Fibroblast of peridontal ligament (primary cell): ENCODE results near the gene PUM2.
"Not testable (repeated sequence)": the region's sequence is repeated elsewhere in the genome, so short reads cannot be mapped to it uniquely, and the experiment has no call there.

Source experiments
- DNase-seq: peaks from one replicate; pipeline ENCODE4 v3.0.0-alpha.2; 2010; ENCODE audit errors: extremely low read depth

The PUM2 gene

DNA sequence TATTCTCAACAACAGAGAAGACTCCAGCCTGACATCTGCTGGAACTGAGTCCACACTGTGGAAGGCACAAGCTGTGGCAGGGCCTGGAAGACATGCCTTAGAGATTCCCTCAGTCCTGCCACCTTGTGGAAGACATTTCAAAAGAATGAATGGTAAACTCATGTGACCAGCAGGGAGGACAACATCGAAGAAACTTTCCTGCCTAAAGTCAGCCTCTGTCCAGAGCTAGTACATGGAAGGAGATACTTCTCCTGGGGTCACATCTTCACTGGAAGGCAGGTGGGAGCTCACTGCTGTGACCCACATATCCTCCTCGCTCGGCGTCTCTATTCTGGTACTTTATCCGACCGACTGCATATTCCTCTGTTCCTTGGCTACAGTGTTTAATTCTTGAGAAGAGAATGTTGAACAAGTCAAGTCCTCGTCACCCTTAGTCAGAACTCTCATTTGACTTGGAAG, 59.5 kb downstream of the PUM2 start:
- peak; percentile 85 for DNase-seq

DNA sequence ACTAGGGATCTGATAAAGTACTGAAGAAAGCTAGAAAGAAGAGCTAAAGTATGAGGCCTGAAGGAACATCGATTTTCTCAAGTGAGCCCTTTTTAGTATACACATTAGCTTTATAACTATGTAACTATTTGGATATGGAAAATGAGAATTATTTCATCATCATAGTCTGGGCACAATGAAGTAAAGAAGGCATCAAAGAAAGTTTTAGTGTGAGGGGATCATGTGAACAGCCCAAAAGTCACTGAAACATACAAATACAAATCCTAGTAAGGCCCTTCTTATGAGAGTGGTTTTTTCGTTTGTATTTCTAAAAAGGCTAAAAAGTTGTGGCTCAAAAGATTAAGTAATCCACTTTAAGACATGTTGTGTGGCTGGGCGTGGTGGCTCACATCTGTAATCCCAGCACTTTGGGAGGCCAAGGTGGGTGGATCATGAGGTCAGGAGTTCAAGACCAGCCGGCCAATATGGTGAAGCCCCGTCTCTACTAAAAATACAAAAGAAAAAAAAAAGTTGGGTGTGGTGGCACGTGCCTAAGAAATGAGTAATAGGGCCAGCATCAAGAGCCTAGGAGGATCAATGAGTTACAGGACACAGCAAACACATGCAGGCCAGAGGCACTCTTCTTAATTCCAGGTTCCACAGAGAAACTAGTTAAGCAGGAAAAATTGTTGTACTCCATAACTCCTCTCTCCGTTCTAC, 61.9 kb downstream of the PUM2 start:
- DNase-seq = peak; percentile 49

DNA sequence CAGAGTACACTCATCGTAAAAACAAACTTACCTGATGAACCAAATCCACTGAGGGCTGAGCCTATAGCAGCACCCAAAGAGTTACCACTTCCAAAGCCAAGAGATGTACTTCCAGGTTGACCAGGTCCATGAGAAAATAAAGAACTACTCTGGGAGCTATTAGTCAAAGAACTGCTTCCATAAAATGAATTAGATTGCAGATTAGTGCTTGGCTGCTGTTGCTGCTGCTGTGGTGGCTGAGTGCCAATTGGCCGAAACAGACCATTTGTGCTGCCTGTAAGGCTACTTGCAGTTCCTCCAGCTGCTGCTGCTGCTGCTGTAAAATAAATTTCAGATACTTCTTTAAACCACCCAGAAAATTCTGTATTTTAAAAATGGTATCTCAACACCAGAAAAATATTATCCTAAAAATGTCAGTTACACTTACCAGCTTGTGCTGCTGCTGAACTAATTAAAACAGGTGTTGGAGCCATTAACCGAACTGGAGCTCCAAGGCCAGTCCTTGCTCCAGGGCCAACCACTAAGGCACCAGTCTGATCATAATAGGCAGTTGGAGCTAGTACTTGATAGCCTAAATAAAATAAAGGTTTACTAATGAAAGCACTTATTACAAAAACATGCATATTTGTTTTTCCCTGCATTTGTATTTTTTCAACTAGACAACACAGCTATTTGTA, 67.6 kb downstream of the PUM2 start:
- peak; percentile 44 for DNase-seq

DNA sequence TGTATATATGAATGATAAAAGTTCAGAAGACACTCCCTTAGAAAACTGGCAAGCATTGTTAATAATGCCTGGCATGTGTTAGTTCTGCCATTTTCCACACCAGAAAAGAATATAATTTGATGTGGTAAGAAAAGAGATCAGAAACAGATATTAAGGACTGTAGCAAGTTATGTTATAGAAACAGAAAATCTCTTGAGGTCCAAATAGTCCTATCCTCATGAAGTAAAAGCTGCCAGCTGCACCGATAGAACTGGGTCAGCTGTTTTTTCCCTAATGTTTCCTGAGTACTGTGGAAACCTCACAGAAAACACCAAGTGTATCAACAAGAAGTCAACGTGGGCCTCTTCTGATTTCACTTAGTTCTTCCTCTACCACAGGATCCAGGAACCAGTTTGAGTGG, 68.8 kb downstream of the PUM2 start:
- DNase-seq = no peak

DNA sequence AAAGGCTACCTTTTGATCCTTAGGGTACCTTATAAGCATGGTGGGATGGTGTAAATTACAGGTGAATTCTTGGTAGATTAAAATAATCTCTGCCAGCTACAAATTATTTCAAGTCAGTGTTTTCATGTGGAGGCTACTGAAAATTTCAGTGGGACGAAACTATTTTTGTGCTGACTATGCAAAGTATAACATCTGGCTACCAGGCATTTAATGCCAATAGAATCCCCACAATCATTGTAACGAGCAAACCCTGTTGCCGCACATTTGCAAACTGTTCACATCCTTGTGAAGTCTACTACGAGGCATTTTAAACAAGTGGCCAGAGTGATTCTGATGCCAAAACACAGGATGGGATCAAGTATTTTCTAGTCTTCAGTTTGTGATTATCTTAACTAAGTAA, 77.6 kb downstream of the PUM2 start:
- no peak for DNase-seq

DNA sequence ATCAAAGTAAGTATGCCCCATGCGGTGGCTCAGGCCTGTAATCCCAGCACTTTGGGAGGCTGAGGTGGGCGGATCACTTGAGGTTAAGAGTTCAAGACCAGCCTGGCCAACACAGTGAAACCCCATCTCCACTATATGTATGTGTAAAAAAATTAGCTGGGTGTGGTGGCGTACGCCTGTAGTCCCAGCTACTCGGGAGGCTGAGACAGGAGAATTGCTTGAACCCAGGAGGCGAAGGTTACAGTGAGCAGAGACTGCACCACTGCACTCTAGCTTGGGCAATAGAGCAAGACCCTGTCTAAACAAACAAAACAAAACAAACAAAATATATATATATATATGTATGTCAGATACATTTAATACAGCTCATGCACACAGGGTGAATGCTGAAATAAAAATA, 82.3 kb downstream of the PUM2 start:
- DNase-seq = not testable (repeated sequence)

DNA sequence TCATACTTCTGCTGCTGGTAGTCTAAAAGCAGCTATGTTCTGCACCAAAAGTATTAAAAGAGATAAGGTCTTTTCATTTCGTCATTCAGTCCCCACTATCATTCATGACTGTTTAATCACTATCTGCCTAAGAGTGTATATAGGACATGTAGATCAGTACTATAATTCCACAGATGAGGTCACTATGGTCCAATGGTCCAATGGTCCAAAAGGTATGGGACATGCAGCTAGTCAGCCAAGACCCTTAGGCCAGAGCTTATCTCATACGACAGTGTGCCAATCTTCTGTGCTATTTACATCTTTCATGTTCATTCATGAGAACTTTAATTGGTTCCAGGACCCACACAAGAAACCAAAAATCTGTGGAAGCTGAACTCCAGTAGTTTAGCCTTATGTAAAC, 83.1 kb downstream of the PUM2 start:
- DNase-seq = no peak

DNA sequence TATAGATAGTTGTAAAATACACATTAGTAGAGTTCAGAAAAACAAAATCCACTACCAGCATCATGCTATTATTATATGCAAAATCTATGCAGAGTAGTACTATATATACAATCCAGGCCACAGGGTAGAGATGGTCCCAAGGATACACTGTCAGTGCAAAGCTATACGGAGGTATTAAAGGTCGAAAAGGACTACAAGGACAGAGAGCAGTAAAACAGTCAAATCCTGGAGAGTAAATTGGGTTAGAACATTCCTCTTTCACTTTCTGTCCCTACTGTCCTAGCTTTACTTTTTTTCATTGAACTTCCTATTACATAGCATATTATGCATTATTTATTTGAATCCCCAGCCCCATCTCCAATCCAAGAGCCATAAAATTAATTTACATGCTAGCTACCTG, 86.0 kb downstream of the PUM2 start:
- DNase-seq = no peak

DNA sequence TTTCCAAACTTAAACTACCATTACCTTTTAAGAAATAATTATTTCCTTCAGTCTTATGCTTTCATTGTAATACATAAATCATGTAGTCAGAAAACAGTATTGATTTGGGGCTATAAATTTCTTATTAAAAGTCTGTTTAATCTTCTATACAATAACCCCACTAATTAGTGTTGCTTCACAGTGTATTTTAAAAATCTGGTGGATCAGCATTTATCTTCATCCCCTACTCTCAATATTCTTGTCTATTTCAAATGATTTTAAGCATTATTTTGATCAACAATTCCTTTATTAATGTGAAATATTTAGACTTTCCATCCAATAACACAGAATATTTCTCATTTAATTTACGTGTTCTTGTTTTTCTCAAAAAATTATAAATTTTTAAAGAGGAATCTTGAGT, 93.2 kb downstream of the PUM2 start:
- DNase-seq = no peak

DNA sequence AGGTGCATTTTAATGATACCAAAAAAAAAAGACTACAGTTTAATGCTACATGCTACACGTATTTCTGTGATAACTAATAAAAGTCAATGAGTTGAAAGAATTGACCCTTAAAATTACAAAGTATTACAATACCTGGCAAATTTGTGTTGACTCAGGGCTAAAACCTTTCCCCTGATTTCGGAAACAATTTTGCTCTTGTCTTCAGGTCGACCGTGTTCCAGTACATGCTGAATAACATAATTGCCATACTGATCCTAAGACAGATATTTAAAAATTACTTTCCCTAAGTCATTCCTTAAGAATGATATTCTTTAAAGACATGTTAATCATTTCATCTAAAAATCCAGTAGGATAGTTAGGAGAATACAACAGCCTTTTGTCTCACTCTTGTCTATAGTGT, 95.9 kb downstream of the PUM2 start:
- DNase-seq = no peak

DNA sequence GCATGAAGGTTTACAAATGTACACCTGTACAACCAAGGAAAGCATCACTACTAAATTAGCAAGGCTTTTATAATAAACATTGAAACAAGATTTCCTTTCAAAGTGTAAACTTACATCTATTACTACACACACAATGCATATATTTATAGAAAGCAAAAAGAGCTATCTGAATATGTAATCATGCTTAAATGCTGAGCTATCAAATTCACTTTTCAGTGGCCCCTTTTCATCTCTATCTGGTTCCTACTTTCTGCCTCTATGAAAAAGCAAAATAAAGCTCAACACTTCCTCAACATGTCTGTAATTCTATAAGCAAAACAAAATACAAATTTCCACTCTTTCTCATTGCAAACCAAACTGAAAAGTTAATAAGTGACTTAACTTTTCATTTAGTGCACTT, 100.2 kb downstream of the PUM2 start:
- no peak for DNase-seq

DNA sequence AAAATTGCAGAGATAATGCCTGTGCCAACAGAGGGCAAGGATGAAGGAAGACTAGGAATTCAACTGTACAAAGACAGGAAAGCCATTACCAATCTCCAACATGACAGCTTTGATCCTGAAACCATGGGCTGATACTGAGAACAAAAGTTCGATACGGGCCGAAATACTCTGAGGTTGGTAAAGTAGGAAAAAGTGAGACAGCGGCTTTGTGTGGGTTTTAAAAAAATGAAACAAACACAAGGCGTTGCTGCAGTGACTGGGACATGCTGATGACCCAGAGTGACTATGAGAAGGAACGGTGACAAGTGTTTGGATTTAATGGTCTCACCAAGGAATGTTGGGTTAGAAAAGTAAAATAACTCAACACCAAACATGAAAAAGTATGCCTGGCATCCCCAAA, 101.5 kb downstream of the PUM2 start:
- no peak for DNase-seq

DNA sequence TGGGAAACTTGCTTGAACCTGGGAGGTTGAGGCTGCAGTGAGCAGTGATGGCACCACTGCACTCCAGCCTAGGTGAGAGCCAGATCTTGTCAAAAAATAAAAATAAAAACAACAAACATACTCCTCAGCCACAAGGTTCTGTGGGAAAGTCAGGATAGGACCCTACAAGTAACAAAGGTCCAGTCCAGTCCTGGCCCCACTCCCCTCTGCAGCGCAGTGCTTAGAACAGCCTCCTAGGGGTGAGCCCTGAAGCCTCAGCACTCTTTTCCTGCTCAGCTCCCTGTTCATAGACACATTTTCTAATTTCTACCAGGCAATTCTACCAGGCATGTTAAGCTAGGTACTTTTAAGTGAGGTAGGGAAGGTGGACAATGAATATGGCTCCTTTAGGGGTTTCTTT, 103.6 kb downstream of the PUM2 start:
- DNase-seq = no peak

DNA sequence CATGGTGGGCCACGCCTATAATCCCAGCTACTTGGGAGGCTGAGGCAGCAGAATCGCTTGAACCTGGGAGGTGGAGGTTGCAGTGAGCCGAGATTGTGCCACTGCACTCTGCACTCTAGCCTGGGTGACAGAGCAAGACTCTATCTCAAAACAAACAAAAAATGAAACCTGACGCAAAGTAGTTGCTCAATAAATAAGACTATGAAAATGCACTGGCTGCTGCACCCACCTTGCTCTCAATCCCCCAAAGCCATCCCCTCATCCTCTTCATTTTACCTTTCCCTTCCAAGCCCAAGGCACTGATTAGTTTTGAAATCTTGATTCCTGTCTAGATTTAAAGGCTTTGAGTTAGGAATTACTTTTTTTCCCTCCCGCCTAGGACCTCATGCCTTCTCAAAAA, 107.0 kb downstream of the PUM2 start:
- not testable (repeated sequence) for DNase-seq

DNA sequence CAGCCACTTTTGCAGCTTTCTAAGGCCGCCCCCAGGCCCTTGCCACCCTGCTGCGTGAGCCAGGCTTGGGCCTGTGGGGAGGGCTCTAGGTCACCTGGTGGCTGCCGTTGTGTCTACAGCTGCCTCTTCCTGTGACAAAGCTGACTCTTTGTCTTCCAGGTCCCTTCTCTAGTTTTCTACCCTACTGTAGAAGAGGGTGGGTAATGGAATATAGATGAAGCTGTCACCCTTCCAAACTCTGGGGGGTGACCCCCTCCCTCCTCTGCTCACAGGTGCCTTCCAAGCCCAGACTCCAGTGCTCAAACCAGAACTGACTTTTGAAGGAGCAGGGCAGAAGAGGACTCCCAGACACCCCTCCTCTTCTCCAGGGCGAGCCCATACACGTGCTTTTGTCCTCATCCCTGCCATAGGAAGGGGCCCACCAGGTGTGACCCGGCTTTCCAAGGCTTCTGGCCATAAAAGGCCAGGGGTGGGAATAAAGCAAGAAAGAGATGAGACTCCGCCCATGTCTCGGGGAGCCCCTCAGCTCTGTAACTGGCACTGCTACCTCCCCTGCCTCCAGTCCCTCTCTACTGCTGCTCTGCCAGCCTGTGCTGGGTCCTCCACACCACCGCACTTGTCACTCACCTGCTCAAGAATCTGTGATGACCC, 107.8 kb downstream of the PUM2 start:
- no peak for DNase-seq

DNA sequence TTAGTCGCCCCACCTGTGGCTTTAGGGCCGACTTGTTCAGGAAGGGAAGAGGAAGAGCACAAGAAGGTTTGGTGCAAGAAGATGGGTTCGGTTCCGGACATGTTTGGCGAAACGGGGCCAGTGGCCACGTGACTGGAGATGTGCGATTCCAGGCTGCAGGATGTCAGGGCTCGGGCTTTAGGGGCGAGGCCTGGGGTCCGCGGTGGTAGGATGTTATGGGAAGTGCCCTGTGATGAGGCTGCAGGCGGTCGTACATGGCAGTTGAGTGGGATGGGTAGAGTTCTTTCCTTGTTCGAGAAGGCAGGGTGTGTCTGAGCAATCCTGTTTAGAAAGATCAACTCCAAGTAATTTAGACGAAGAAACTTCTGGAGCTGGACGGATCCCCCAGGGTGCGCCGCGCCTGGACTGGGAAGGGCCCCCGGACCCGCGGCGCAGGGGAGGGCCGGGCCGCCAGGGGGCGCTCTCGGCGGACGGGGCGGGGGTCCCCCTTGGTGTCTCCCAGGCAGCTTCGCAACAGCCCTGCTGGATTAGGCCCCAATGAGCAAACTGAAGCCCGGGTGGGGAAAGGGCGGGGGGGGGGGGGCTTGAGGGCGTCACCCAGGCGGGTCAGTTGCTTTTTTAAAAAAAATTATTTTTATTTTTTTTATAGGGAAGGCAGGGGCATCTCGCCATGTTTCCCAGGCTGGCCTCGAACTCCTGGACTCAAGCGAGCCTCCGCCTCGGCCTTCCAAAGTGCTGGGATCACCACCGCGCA, 108.5 kb downstream of the PUM2 start:
- no peak for DNase-seq

DNA sequence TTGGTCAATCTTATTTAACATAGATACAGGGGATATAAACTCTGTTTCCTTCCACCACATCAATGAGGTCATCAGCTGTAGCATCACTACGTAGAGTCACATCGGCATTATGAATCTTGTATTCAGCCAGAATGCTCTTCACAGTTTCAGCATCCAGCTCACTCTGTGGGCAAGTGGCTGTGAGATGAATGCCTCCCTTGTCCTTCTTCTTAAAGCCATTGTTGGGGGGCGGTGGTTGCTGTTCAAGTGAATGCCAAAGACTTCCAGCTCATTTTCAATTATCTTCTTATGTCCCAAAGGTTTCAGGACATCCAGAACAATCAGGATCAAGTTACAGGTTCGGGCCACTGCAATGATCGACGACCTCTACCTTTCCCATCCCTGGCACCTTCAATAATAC, 110.4 kb downstream of the PUM2 start:
- DNase-seq = not testable (repeated sequence)

DNA sequence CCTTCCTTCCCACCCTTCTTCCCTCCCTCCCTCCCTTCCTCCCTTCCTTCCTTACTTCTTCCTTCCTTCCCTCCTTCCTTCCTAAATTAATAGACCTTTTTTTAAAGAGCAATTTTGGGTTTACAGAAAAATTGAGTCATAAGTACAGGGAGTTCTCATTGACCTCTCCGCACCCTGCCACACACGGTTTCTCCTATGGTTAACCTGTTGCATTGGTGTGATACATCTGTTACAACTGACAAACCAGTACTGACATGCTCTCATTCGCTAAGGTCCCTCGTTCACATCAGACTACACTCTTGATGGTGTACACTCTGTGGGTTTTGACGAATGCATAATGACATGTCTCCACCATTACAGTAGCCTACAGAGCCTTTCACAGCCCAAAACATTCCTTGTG, 114.1 kb downstream of the PUM2 start:
- no peak for DNase-seq

DNA sequence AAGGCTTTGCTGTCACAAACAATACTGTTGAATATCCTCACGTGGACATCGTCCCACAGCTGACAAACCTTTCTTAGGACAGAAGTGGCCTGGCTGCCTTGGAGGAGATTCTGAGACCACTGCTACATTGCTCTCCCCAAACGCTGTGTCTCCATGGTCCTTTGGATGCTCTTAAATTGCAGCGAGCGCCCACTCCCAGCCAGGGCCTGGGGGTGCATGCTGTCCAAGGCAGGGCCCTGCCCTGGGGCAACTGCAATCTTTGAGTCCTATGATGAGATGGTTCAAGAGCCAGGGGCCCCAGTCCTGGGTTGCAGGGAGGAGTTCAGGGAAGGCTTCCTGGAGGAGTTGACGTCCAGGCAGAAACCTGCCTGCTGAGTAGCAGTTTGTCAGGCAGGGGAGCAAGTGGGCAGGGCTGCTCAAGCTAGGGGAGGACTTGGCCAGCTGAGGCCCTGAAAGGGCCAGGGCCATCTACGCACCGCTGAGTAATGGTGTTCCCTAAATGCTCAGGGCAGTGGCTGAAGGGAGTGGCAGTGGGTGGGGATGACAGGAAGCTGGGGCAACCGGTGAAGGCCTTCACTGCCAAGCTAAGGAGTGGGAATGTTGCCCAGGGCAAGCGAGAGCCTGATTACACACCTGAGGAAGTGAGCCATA, 114.9 kb downstream of the PUM2 start:
- DNase-seq = no peak

DNA sequence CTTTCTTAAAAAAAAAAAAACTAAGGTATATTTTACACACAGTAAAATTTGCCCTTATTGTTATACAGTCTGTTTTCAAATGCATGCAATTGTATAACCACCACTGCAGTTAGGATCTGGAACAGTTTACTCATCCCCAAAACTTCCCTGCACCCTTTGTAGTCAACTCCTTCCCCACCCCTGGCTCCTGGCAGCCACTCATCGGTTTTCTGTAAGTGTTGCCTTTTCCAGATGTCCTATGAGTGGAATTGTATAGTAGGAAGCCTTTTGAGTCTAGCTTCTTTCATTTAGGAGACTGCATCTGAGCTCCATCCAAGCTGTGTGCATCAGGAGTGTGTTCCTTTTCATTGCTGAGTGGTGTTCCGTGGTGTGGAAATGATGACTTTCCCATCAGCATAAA, 116.0 kb downstream of the PUM2 start:
- DNase-seq = peak; percentile 55

DNA sequence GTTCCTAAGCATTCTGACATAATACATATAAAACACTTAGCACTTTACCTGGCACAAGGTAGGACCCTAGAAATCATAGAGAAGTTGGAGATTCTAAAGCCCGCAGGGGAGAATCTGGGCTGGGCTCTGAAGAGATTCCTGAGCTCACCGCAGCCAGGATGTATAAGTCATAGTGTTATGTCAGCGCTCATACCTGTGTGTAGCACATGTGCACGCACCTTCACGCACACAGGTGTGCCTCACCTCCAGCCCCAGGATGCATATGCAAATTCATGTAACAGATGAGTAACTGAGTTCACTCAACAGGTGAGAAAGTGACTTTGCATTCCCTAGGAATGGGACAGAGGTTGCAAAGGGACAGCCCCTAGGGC, 117.8 kb downstream of the PUM2 start:
- no peak for DNase-seq

DNA sequence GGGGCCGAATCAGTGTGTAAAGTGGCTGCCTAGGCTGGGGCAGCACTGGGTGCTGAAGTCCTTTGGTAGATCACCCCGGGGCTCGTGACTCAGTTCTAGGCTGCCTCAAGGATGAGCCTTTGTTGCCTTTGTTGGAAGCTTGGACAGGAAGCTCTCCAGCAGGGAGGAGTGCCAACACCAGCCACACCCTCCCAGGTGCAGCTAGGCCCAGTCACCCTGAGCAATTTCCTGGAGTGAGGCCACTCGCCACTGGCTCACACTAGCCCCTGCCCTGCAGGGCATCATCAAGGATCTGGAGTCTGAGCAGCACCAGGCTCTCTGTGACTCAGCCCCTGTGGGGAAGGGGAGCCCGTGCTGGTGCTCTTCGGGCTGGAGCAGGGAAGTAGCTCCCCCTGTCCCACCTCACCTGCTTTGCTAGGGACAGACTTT, 119.0 kb downstream of the PUM2 start:
- DNase-seq = no peak
